ENCODE measurements around the gene TIPRL.
A peak's percentile ranks its signal among the peaks of the same experiment; 100 is the strongest.

Gene TIPRL

DNA sequence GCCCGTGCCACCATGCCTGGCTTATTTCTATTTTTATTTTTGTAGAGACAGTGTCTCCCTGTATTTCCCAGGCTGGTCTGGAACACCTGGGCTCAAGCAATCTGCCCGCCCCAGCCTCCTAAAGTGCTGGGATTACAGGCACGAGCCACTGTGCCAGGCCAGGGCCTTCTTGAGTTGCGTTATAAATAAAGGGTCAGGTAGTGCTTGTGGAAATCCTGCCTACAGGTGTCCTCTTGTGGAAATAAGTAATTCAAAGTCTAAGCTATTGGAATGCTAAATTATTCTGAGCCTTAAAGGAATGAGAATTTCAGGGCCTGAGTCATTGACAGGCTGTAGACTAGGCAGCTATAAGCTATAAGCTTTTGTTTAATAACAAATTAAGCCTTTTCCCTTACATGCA, 38.9 kb downstream of the TIPRL start:
- FAIRE-seq, result no peak

DNA sequence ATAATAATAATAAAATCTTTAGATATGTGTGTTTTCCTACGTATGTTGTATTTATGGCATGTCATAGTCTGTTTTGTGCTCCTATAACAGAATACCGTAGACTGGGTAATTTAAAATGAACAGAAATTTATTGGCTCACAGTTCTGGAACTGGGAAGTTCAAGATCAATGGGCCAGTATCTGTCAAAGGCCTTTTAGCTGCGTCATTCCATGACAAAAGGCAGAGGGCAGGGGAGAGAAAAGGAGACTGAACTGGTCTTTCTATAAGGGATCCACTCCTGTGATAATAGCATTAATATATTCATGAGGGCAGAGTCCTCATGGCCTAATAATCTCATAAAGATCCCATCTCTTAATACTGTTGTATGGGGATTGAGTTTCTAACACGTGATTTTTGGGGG, 39.9 kb downstream of the TIPRL start:
- FAIRE-seq, result no peak

DNA sequence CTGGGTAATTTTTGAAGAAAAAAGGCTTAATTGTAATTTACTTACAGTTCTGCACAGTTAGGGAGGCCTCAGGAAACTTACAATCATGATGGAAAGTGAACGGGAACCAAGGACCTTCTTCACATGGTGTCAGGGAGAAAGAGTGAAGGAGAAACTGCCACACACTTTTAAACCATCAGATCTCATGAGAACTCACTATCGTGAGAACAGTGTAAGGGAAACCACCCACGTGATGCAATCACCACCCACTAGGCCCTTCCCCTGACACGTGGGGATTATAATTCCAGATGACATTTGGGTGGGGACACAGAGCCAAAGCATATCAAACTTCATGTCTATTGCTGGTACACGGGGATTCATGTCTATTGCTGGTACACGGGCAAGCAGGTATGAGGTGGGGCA, 41.7 kb downstream of the TIPRL start:
- FAIRE-seq, result no peak

DNA sequence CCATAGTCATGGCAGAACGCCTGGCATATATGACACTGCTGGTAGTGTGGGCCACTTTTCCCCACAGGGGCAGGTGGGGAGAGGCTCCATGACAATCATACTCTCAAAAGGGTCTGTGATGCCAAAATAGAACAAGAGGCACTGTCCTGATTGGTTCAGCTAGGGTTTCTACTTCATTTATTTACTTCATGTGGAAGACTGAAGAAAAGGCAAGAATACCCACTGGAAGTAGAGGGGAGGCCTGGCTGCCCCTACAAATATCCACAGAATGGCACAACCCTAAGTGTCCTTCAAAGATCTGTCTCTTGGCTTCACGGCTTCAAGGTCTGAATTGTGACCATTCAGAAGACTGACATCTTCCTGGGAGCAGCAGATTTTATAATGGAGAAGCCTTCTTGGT, 42.5 kb downstream of the TIPRL start:
- FAIRE-seq, result no peak

DNA sequence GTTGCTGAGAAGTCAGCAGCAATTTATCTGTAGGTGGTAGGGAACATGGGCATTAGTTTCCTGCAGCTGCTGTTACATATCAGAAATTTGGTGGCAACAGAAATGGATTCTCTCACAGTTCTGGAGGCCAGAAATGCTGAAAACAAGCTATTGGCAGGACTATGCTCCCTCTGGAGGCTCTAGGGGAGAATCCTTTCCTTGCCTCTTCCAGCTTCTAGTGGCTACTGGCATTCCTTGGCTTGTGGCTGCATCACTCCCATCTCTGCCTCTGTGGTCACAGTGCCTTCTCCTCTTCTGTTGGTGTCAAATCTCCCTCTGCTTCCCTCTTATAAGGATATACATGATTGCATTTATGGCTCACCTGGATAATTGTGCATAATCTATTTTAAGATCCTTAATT, 44.5 kb downstream of the TIPRL start:
- FAIRE-seq, result no peak

DNA sequence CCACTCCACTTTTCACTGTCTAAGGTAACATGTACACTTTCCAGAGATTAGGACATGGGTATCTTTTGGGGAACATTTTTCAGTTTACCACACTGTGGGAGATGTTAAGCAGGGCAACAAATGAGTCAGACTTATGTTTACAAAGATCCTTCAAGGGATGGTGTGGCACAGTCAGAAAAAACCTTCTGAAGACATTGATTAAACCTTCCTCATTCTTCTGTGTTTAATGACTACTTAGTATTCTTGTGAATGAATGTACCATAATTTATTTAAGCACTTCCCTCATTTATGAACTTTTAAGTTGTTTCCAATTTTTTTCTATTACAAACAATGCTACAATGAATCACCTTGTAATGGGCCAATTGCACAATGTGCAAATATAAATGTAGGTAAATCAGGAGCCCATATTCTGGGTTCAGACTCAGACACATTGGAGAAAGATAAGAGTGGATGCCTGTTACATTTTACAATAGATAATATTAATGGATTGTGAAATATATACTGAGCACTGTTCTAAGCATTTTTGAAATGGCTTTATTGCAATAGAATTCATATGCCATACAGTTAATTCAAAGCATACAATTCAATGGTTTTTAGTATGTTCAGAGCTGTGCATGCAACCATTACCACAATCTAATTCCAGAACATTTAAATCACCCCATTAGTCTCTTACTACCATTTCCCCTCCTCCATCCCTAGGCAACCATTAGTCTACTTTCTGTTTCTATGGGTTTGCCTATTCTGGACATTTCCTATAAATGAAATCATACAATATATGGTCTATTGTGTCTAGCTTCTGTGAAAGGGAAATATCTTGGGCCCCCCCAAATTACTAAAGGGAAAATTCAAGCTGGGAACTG, 45.1 kb downstream of the TIPRL start:
- no peak for FAIRE-seq

DNA sequence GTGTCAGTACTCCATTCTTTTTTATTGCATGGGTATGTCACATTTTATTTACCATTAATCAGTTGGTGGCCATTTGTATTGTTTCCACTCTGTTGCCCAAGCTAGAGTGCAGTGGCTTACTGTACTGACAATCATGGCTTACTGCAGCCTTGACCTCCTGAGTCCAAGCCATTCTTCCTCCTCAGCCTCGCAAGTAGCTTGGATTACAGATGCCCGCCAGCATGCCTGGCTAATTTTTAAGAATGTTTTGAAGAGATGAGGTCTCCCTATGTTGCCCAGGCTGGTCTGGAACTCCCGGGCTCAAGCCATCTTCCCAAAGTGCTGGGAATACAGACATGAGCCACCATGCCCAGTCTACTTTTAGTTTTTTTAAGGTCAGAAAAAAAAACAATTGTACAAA, 46.2 kb downstream of the TIPRL start:
- FAIRE-seq, result no peak

DNA sequence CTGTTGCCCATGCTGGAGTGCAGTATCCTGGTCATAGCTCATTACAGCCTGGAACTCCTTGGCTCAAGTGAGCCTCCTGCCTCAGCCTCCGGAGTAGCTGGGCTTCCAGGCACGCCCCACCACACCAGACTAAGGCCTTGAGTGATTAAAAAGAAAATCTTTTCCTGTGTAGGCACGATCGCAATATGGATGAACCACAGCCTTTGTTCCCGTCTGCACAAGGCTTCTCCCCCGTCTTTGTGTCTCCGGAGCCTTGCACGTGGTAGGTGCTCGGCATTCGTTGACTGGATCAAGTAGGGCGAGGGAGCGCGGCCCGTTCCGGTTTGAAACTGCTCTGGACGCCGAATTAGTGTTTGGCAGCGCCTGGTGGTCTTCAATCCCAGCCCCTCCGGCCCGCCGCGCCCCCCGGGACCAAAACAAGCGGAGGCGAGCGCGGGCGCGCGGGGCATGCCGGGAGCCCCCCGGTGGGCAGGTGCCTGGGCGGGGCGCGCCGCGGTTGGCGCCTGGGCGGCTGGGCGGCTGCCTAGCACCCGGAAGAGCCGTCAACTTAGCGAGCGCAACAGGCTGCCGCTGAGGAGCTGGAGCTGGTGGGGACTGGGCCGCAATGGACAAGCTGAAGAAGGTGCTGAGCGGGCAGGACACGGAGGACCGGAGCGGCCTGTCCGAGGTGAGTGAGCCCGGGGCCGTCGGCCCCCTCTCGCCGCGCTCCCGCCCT, 46.9 kb downstream of the TIPRL start, which contains the start of gene SFT2D2:
TSS of gene SFT2D2 (plus strand) at position 529 of the 715 bp plus-strand sequence. CDS start at position 605, 76 bp downstream.
- no peak for FAIRE-seq

DNA sequence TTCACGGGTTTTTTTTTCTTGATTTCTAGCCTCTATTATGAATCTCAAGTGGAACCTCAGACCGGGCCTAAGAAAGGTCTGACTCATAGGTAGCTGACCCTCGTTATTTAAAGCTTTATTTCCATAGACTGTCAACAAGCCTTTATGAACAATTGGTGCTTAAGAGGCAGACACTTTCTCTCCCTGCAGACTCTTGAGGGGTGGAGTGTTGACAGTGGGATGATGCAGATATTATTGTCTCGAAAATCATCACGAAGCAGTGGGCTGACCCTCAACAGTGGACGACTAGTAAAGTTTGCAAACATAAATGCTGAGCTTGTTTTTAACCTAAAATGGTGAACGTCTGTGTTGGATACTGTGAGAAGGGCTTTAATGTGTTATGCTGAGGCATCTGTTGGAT, 48.9 kb downstream of the TIPRL start:
- no peak for FAIRE-seq

DNA sequence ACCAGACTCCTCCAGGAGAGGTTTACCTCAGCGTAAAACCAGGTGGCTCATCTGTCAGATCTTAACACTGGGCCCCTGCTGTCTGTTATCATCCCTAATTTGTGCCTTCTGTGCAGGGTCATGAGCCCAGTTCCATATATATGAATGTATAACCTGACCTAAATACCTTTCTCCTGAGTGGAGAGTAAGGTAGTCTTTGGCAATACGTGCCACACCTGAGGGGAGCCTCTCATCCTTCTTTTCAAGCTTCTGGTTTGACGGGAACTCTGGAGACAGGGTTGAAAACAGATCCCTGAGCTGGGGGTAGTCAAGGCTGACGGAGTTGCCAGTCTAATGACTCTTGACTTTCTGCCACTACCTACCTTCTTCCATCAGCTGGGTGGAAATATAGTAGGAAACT, 51.1 kb downstream of the TIPRL start:
- no peak for FAIRE-seq

DNA sequence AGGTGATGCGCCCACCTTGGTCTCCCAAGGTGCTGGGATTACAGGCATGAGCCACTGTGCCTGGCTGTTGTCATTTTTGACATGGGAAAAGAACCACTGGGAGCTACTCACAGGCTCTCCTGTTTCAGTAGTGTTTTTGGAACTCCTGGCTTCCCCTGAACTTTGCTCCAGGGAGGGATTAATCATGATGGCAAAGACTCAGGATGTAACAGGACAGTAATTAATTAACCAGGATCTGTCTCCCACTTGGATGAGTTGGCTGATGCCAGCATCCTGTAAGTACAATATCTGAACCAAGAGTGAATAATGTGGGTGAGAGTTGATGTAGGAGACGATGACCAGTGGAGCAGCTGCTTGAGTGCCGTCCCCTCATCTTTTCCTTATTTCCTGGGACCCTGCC, 51.9 kb downstream of the TIPRL start:
- FAIRE-seq, result no peak

DNA sequence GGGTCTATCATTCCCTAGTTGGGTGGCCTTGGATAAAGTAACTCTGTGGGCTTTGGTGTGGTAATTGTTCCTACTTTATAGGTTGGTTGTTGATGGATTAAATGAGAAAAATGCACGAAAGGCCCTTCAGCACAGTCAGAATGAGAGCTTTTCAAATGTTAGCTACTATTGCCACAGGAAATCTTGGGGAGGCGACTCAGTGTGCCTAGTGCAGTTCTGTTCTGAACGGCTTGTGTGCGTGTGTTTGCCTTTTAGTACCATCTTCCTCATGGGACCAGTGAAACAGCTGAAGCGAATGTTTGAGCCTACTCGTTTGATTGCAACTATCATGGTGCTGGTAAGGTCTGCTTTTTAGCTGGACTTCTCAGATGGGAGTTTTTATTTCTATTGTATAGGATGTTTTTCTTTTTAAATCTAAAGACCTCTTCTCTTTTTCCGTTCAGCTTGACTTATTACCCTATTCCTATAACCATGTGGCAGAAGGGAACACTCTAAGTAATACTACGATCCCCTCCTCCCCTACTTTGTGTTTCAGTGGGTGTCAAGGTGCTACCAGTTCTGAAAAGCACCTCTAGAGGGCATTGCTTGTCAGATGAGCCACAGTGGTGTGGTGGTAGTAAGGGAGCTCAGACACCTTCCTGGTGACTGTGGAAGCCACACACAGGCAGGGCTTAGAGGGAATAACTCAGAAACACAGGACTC, 56.2 kb downstream of the TIPRL start:
- peak; percentile 46 for FAIRE-seq

DNA sequence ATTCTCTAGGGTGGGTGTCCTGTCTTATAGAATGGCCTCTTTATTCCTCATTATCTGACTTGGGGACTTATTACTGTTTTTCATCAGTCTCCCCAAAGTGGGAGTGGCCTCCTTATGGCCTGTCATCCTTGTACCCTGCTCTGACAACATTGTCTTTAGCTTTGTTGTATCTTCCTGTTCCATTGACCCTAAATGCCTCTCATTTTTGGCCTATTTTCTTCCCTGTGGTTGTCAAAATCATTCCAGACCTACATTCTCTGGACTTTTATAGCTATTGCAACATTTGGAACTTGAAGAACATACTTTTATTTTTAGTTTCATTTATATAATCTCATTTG, 56.8 kb downstream of the TIPRL start:
- FAIRE-seq, result no peak

DNA sequence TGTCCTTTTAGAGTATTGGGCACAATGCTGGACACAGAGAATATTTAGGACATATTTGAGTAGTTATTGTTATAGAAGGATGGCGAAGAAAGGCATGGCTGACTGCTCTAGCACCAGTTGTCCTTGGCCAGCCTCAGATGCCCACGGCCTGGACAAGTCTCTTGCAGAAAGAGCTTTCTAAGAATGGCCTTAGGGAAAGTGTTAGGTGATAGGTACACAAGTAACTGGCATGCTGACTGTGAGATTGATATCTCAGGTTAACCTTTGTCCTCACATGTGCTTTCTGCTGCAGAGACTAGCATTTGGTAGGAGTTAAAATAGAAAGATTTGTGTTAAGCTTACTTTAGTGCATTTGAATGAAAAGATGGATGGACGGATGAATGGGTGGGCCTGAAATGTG, 57.2 kb downstream of the TIPRL start:
- no peak for FAIRE-seq

DNA sequence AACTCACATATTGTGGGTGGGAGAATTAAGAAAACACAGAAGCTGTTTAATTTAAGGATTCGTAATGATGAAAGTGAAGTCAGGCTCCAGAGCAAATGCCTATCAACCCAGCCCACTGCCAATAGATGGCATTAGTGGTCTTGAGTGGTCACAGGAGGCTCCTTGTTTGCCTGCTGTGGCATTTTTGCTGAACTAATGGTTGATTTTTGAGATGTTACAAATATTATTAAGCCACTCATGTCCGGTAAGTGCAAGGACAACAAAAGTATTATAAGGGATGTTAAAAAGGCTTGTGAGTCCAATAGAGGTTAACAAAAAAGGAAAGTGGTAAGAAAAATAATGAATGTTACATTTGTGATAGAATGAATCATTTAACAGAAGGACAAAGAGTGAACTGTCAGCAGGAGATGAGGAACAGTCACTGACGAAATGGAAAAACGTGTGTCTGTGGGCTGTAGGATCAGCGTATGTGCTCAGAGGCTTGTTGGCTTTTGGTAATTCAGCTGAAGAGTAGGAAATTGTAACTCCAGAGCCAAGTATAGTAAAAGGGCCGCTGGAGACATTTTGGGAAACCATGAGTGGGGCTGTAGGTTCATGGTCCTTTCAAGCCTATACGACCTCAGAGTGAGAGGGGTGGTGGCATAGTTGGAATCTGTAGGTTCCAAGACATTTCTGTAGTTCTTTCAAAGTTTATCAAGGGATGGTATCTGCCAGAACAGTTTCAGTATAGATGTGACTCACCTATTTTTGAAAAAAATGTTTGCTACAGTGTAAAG, 58.3 kb downstream of the TIPRL start:
- FAIRE-seq, result no peak

DNA sequence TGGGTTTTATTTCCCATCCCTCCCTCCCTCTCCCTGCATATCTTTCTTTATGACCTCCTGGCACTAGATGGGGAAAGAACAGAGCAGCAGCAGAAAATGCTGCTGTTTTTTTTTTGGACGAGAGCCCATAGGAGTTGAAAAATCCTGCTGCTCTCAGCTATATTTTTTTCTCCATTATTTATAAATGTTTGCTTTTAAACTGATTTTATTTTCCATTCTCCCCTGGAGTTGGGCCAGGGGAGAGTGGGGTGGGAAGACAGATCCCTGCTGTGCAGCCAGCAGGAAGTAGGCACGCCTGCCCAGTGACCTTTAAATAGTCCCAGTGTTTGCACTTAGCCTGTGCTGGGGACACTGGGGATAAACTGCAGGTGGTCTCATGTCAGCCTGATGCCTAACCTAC, 64.4 kb downstream of the TIPRL start:
- no peak for FAIRE-seq

DNA sequence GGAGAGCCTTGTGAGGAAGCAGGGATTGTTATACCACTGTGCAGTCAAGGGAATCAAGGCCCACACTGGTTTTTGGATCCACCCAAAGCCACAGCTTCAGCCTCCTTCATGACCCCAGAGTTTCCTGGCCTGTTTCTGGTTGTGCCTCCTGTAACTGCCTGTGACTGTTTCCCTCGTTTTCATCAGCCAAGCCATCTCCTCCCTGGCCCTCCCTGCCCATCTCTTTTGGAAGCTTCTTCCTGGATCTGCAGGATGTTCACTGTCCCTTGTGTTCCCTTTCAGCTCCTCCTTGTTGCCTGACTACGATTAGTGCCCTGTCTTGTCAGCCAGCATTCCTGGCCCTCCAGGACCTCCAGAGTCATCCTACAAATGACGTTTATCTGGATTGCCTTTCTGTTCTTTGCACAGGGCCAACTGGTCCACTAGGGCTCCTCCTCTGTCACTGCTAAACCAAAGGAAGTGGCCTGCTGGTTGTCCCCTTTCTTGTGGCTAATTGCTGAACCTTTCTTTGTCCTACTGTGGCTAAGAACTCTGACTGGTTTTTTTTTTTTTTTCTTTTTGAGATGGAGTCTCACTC, 65.0 kb downstream of the TIPRL start:
- no peak for FAIRE-seq

DNA sequence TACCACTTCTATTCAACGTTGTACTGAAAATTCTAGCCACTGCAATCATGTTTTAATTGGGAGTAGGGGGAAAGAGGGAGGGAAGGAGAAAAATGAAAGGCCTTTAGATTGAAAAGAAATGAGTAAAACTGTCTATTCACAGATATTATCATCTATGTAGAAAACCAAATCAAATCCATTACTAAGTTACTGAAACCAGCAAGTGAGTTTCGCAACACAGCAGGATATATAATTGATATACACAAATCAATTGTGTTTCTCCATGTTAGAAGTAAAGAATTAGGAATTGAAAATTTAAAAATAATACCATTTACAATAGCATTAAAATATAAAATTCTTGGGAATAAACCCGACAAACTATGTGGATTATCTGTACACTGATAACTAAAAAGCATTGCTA, 66.3 kb downstream of the TIPRL start:
- no peak for FAIRE-seq

DNA sequence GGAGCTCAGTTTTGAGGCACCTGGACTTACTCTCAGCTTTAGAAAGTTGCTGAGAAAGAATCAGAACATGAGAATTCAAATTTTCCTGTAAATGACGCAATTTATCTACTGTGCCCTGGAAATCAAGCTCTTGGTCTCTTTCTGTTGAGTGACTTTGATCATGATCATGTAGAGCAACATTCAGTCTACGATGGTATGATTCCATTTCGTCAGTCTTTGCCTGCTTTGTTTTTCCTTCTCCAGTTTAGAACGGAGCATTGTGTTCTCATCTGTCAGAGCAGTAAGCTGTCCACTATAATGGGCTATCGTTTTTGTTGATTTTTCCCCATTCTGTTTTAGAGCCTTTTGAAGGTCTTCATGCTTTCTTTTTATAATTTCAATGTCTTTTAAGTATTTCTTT, 67.7 kb downstream of the TIPRL start:
- no peak for FAIRE-seq

Measured in G401.6 (cell line).